Non-pigmented ciliary epithelial cell (primary cell): ENCODE data around the gene MYDGF.

Experiments used
- DNase-seq: peaks from one replicate; pipeline ENCODE4 v3.0.0-alpha.2; 2010; ENCODE audit warnings: low read depth

Gene MYDGF

GRCh38 chr19:4675346-4675745 is 5.2 kb upstream of the MYDGF start:
- DNase-seq = no peak

GRCh38 chr19:4673726-4674125 is 3.6 kb upstream of the MYDGF start:
- DNase-seq = no peak

- DNase-seq = no peak
Measured at GRCh38 chr19:4673216-4673615, 3.1 kb upstream of the MYDGF start.

- DNase-seq = no peak
Measured at GRCh38 chr19:4671185-4671851, 1.2 kb upstream of the MYDGF start.

DNA sequence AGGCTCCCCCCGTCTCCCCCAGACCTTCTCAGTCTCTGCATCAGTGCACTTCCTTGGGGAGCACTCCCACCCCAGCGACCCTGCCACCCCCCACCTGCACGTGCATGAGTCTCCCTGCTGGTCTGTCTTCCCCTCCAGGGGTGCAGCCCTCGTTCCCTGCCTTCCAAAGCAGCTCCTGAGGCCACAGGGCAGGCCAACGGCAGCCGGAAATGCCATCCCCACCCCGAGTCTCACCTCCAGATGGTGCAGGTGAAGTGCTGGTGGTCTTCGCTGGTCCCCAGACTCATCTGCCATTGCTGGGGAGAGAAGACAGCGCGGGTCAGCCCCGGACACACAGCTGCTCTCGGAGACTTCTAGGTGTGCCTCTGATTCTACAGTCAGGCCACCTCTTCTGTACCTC is 5.5 kb downstream of the MYDGF start:
- no peak for DNase-seq

- no peak for DNase-seq
Measured at GRCh38 chr19:4662812-4663211, 7.3 kb downstream of the MYDGF start.

GRCh38 chr19:4662020-4662695 is 8.0 kb downstream of the MYDGF start:
- DNase-seq = no peak

DNA sequence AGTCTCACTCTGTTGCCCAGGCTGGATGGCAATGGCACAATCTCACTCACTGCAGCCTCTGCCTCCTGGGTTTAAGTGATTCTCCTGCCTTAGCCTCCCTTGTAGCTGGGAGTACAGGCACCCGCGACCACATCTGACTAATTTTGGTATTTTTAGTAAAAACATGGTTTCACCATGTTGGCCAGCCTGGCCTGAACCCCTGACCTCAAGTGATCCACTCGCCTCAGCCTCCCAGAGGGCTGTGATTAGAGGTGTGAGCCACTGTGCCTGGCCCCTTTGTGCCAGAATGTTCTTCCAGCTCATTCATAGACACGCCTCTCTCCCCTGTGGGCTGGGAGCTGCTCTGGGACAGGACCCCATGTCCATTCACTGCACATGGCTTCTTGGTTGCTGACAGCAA is 9.1 kb downstream of the MYDGF start:
- no peak for DNase-seq

GRCh38 chr19:4660181-4660791 is 9.9 kb downstream of the MYDGF start:
- no peak for DNase-seq

DNA sequence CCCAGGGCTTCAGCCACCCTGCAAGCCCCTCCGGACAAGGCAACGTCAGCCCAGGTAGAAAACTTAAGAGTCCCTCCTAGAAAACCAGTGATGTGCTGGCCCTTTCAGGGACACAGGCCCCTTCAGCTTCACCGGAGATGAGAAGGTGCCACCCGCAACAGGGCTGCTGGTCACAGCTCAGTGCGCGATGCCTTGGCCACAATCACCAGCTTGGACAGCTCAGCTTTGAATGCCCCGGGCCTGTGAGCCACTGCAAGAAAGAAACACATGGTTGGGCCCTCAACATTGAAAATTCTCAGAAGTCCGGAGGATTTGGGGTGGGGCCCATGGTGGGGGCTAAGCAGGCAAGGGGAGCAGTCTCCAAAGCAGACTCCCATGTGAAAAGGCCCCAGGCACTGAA is 12.3 kb downstream of the MYDGF start:
- DNase-seq = no peak

DNA sequence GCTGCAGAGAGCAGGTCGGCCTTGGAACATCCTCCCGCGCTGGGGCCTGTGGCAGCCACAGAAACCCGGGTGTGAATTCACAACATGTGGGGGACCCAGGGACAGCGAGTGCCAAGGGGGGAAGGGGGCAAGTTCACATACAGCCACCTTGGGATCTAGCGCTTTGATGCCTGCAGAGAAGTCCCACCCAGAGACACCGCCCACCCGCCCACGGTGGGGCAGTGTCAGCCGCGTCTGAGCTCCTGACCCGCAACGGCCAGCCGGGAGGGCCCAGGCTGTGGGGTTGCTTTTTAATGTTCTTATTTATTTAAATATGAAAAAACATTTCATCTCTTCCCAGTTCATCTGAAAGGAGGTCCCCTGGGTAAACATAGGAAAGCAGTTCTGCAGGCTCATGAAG is 12.9 kb downstream of the MYDGF start:
- no peak for DNase-seq

DNA sequence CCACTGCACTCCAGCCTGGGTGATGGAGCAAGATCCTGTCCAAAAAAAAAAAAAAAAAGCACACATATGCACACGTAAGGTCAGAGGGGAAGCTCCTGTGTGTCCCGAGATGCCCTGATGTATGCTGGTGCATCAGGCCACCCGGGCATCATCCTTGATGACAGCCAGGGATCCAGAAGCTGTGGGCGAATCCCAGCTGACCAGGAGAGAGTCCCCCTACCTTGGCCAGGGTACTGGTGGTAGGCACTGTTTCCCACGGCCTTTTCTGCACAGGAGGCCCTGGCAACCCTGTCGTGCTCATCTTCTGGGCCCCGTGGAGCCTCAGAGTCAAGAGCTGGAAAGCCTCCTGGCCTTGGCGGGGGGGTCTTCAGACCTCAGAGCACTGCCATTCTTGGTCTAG is 14.0 kb downstream of the MYDGF start:
- no peak for DNase-seq

DNA sequence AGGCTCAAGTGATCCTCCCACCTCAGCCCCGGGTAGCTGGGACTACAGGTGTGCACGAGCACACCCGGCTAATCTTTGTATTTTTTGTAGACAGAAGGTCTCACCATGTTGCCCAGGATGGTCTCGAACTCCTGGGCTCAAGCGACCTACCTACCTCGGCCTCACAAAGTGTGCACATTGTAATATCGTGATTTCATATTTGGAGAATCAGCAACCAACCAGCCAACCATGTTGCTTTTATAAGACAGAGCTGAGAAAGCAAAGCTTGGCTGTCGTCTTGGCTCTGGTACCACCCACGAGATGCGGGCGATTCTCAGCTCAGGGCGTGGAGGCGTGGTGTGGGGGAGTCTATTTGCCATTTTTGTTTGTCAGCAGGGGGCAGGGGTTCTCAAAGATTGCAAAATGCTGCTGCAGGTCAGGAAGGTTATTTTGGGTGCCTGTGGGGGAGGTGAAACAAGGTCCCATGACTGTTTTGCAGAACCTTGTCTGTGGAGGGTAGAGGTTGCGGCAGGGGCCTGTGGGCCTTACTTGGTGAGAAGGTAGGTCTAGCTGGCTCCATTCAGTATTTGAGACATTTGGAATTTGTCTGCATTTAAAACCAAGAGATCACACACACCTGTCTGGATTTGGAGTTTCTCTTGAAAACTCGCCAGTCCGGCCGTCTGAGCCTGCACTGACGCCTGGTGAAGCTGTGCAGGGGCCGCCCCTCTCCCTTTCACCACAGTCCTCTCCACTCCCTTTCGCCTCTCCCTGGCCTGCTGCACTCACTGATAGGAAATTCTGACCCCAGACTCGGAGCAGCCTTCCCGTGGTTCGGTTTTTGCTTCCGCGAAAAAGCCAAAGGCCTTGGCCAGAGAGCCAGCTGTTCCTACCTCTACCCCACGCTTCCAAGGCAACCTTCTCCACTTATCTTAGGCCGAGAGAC is 15.4 kb downstream of the MYDGF start:
- no peak for DNase-seq

GRCh38 chr19:4653793-4654436 is 16.2 kb downstream of the MYDGF start:
- no peak for DNase-seq

DNA sequence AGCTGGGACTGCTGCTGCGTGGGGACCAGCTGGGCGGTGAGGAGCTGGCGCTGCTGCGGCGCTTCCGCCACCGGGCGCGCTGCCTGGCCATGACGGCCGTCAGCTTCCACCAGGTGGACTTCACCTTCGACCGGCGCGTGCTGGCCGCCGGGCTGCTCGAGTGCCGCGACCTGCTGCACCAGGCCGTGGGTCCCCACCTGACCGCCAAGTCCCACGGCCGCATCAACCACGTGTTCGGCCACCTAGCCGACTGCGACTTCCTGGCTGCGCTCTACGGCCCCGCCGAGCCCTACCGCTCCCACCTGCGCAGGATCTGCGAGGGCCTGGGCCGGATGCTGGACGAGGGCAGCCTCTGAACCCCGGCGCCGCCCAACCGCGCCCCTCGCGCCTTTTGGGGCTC is 18.1 kb downstream of the MYDGF start:
- DNase-seq = no peak

GRCh38 chr19:4650159-4650558 is 20.0 kb downstream of the MYDGF start:
- no peak for DNase-seq

DNA sequence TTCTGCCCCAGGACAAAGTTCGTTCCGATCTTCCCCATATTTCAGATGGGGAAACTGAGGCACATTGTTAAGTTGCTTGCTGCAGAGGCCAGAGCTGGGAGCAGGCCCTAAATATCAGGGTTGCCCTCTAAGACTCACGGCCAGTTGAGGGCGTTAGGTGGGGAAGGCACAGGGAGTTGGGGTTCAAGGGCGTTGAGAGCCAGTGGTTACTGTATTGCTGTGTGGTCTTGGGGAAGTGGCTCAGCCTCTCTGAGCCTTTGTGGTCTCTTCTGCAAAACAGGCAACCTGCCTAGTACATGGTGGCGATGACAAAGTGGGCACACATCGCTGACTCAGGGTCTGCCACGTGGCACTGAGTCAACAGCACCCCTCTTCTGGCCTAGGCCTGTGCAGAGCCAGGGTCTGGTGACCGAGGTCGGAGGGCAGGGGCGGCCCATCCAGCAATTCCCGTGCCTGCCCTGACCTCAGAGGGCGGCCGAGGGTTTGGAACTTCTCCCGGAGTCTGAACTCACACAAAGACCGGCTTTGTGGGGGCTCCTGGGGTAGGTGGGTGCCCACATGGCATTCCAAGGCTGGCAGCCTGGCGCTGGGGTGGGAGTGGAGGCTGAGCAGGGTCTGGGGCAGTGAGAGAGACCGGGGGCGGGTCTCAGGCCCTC is 20.6 kb downstream of the MYDGF start:
- DNase-seq = no peak

DNA sequence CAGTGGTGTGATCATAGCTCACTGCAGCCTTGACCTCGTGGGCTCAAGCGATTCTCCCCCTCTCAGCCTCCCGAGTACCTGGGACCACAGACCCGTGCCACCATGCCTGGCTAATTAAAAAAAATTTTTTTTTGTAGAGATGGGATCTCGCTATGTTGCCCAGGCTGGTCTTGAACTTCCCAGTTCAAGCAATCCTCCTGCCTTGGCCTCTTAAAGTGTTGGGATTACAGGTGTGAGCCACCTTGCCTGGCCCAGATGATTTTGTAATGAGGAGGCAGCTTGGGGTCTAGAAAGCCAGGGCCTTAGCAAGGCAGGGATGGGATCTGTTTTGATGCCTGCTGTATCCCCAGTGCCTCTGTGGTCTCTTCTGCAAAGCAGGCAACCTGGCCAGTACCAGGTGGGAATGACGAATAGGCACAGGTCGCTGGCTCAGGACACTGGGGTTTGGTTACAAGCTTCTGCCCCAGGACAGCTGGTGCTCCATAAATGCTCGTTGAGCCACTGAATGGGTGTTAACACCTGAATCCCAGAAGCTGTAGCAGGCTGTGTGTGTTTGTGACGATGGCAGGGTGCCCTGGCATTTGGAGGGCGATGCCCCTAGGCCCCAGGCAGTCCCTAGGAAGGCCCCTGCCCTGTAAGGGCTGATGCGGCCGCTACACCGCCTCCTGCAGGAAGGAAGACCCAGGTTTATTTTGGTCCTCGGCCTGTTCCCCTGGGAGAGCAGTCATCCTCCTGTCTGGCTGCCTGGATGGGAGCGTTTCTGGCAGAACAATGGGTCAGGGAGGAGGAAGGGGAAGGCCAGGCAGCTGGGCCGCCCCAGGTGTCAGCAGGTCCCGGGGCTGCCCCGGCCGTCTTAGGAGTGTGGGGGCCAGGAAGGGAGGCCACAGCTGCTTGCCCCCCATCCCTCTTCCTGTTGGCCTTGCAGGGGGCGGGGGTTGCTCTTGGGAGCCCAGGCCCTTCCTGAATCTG is 22.2 kb downstream of the MYDGF start:
- DNase-seq = no peak

- DNase-seq = no peak
Measured at GRCh38 chr19:4645718-4646117, 24.4 kb downstream of the MYDGF start.

DNA sequence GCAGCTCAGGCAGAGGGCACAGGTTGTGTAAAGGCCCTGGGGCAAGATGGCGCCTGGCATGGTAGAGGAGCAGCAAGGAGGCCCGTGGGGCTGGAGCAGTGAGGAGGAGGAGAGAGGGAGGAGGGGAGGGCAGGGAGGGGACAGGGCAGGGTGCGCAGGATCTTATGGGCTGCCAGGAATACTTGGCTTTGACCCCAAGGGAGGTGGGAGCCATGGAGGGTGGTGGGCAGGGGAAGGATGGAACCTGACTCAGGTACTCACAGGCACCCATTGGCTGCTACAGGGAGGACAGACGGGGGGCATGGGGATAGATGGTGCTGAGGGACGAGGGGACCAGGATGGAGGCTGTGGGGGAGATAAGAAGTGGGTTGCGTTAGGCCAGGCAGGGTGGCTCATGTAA is 27.5 kb downstream of the MYDGF start:
- no peak for DNase-seq
